Neural progenitor cell (in vitro differentiated cells): ENCODE data around the gene FMO2.

Experiments used
- EZH2phosphoT487 ChIP-seq: fragments of 200-600 bp; sonication (generic); IDR thresholded peaks from 2 replicates; pipeline ENCODE4 v1.6.1; 2017; ENCODE audit warnings: antibody characterized with exemption
- TF ChIP-seq, protein P1 (sequence below): fragments of 200-600 bp; sonication (generic); IDR thresholded peaks from 2 replicates; pipeline ENCODE4 v1.5.1; 2017; ENCODE audit warnings: antibody characterized with exemption, mild to moderate bottlenecking

DNA sequence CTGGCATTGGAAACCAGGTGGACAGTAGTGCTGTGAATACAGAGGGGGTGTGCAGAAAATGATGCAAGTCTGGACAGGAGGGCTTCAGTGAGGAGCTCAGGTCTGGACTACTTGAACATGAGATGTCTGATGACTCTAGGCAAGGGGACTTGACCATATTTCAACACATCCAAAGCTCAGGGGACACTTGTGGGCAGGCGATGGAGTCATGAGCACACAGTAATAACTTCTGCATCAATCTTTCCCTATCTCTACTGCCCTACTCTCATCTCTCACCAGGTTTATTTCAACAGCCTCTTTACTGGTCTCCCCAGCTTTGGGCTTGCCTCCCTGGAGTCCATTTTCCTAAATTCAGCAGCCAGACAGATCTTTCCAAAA, 21.9 kb downstream of the FMO2 start:
- TF ChIP-seq, protein P1, sequence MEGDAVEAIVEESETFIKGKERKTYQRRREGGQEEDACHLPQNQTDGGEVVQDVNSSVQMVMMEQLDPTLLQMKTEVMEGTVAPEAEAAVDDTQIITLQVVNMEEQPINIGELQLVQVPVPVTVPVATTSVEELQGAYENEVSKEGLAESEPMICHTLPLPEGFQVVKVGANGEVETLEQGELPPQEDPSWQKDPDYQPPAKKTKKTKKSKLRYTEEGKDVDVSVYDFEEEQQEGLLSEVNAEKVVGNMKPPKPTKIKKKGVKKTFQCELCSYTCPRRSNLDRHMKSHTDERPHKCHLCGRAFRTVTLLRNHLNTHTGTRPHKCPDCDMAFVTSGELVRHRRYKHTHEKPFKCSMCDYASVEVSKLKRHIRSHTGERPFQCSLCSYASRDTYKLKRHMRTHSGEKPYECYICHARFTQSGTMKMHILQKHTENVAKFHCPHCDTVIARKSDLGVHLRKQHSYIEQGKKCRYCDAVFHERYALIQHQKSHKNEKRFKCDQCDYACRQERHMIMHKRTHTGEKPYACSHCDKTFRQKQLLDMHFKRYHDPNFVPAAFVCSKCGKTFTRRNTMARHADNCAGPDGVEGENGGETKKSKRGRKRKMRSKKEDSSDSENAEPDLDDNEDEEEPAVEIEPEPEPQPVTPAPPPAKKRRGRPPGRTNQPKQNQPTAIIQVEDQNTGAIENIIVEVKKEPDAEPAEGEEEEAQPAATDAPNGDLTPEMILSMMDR, result no peak
- TF ChIP-seq EZH2phosphoT487, result no peak
